GM18498 (cell line): ENCODE measurements around the gene ZNF502.
"Not testable (repeated sequence)": the region's sequence is repeated elsewhere in the genome, so short reads cannot be mapped to it uniquely, and the experiment has no call there.

ENCODE experiments used
- ATAC-seq: cut with Tn5 transposase; IDR thresholded peaks from one replicate; pipeline ENCODE4 v1.9.1; 2021; ENCODE audit warnings: mild to moderate bottlenecking, moderate library complexity; ENCODE audit not compliant: unreplicated experiment

ZNF502 gene

DNA sequence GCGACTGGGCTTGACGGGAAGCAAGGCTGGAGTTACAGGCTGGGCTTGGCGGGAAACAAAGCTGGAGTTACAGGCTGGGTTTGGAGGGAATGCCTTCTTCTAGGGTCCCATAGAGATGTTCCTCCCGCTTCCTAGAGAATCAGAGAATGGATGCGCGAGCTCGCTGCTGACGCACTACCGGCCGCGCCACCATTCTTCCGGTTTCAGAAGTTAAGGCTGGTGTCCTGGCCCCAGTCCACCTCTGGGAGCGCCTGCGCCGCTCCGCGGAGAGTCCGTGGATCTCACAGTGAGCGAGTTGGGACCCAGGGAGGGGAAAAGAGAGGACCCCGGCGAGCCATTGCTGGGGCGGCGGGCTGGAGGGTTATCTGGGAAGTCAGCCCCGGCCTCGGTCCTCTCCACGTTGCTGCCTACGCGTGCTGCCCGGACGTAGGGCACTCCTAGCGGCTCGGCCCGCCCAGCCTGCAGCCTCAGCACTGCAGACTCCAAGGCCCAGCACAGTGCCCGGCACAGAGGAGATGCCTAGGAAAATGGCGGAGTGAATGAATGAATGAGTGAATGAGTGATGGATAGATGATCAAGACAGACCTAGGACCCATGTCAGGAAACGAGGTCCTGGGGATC is at the start of gene ZNF502:
Gene ZNF502, plus strand, starts transcription at position 206 of the 621 bp plus-strand sequence. CDS start 7,602 bp downstream, outside the sequence.
- no peak for ATAC-seq

DNA sequence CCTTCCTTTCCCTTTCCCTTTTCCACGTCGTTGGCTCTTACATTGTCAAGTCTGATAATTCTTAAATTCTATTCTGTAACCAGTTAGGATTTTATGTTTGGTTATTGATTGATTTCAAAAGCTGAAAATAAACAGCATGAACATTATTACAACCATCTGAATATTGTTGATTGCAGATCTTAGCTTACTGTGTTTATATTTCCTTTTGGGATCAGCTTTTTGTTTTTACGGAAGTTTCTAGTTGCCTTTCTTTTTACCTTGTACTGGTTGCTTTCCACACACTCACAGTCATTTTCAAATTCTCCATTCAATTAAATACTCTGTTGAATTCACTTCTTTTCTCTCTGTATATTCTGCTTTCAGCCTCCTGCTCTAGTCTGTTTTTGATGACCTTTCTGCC is 47.3 kb upstream of the ZNF502 start:
- no peak for ATAC-seq

DNA sequence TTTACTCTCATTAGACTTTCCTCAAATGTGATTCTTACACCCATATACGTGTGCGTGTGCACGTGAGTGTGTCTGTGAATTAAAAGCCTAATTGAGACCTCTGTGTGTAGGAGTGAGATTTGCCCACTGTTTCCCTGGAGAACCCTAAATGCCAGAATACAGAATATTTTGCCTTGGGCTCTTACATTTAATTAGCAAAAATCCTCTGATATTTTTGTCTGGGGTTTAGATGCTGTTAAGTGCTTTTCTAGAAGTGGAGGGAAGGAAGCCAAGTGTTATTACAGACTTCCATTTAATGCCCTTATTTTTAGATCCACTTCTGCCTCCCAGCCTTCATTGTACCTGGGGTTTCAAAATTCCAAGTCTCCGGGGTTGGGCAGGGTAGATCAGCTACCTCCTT is 46.1 kb upstream of the ZNF502 start:
- ATAC-seq = no peak

DNA sequence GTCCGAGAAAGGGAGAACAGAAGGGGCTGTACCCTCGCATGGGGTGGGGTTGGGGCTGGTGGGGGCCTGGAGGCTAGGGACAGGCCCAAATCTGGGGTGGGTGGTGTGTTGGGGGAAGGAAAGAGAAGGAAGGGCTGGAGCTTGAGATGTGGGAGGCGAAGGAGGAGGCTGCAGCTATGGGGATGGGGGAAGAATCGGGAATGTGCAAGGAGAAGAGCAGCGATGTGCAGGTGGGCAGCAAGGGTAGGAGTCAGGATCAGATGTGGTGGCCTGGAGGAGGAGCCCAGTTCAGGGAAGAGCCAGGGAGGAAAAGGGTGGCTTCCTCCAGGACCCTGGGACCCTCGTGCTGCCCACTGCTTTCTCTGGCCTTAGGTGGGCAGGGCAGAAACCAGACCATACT is 42.7 kb upstream of the ZNF502 start:
- no peak for ATAC-seq

DNA sequence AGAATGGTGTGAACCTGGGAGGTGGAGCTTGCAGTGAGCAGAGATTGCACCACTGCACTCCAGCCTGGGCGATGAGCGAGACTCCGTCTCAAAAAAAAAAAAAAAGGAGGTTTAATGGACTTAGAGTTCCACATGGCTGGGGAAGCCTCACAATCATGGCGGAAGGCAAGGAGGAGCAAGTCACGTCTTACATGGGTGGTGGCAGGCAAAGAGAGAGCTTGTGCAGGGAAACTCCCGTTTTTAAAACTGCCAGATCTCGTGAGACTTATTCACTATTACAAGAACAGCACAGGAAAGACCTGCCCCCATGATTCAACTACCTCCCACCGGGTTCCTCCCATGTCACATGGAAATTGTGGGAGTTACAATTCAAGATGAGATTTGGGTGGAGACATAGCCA is 39.0 kb upstream of the ZNF502 start:
- ATAC-seq = not testable (repeated sequence)

DNA sequence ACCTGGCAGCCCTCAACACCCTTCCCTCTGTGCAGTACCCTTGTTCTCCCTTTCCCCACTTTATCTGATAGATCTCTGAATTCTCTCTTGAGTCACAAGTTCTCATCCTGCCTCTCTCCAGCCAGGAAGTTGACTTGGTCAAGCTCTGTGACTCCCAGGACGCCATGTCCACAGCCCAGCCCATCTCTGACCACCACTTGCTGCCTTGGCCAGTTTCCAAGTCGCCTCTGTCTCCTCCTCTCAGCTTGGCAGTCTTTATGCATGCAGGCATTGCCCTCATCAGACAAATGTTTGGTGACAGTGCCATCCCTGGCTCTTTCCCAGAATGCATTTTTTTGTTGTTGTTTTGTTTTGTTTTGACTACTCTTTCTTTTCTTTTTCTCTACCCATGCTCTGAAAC is 38.2 kb upstream of the ZNF502 start:
- no peak for ATAC-seq

DNA sequence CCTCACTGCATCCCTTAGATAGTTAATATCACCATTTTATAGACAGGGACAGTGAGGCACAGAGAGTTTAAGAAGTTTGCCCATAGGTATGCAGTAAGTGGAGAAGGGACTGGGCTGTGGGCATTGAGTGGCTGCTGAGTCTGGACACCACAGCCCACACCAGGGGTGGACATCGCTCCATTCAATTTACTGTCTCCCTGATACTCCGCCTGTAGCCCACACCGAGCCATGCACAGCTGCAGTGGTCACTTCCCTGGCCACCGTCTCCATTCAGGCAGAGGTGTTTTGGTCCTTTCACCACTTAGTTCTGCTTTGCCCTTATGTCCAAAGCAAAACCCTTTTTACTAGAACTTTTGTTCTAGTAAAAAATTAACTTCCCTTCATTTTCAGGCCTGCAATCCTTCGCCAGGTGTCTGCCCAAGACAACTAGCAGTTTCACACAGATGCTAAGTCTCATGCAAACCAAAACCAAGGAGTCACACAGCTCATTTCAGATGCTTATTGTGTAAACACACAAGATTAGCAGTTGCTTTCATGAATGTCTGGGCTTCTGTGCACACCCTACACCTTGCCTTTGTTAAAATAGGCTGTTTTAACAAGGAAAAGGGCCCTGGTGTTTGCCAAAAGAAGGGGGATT is 33.9 kb upstream of the ZNF502 start:
- no peak for ATAC-seq

DNA sequence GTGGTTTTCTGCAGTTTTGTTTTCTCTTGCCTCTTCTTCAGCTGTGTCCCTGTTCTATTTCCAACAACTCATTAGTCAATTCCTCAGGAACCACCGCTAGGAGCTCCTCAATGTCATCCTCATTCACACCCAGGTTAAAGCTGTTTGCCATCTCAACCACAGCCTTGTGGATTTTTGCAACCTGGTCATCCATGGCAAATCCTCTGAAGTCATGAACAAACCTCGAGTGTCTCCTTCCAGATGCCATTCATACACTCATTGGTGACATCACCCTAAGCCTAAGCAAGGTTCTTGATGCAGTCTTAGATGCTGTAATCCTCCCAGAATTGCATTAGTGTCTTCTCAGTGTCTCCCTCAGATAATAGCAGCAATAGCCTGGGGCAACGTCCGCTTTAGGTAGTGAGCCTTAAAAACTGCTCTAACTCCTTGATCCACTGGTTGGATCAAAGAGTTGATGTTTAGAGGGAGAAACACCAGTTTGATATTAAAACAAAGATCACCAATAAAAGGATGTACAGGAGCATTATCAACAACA is 31.5 kb upstream of the ZNF502 start:
- no peak for ATAC-seq

DNA sequence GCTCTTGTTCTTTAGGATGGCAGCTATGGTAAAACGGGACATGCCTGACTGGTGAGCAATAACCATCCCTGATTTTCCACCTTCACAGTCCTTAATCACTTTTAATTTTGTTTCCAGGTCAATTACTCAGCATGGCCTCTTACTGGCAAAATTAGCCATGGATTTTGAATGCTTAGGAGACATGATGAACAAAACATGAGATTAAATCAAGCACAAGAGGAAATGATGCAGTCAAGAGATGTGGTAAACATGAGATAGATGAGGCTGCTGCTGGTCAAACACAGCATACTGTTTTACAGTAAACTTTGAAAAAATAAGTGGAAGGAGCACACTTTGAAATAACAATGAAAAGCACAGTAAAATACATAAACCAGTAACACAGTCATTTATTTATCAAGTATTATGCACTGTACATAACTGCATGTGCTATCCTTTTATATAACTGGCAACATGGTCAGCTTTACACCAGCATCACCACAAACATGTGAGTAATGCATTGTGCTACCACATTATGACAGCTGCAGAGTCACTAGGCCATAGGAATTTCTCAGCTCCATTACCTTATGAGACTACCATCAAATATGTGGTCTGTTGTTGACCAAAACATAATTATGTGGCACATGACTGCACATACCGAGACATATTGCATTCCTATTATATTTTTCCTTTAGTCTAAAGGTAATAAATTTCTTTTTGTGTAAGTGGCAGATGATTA is 30.1 kb upstream of the ZNF502 start:
- no peak for ATAC-seq

DNA sequence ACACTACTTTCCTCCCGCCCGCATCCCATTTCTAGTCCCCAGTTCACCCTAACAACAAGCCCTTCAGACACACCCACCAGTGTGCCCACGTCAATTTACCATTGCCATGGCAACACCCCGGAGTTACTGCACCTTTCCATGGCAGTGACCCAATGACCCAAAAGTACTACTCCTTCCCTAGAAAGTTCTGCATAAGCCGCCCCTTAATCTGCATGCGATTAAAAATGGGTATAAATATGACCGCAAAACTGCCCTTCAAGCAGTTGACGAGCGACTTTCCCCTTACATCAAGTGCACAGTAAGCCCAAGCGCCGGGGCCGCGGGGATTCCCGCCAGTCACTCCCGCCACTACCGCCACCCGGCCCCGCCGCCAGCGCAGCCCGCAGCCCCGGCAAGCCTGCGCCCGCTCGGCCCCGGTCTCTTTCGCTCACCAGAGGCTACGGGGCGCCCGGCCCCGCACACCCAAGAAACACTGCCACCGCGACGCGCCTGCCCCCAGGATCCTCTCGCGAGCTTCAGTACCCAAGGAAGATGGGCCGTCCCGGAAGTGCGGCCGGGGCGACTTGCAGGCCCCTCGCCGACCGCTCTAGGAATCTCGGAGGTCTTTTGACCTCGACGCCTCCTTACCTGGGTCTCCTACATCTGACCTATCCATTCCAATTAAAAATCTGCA is 27.2 kb upstream of the ZNF502 start:
- ATAC-seq = peak; percentile 93

DNA sequence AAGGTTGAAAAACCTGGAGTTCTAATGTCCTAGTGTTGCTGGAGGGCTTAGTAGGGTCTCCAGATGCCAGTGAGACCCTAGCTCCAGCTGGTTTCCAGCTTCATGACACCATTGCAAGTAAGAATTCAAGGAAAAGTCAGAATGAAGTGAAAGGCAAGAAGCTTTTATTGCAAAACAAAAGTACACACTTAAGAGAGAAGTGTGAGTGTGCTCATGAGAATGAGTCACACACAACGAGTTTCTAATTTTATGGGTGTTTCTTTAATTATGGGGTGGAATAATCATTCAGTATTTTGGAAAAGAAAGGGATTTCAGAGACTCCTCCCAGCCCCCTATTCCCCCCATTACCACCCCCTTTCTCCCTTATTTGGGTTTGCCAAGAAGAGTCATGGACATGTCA is 24.6 kb upstream of the ZNF502 start:
- no peak for ATAC-seq

DNA sequence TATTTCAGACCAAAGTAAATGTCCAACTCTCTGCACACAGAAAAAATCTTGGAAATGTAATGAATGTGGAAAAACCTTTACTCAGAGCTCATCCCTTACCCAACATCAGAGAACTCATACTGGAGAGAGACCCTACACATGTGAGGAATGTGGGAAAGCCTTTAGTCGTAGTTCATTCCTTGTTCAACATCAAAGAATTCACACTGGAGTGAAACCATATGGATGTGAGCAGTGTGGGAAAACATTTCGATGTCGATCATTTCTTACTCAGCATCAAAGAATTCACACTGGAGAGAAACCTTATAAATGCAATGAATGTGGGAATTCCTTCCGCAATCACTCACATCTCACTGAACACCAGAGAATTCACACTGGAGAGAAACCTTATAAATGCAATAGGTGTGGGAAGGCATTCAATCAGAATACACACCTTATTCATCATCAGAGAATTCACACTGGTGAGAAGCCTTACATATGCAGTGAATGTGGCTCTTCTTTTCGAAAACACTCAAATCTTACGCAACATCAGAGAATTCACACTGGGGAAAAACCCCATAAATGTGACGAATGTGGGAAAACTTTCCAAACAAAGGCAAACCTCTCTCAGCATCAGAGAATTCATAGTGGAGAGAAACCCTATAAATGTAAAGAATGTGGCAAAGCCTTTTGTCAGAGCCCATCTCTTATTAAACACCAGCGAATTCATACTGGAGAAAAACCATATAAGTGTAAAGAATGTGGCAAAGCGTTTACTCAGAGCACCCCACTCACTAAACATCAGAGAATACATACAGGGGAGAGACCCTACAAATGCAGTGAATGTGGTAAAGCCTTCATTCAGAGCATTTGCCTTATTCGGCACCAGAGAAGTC is 9.0 kb downstream of the ZNF502 start:
- no peak for ATAC-seq

DNA sequence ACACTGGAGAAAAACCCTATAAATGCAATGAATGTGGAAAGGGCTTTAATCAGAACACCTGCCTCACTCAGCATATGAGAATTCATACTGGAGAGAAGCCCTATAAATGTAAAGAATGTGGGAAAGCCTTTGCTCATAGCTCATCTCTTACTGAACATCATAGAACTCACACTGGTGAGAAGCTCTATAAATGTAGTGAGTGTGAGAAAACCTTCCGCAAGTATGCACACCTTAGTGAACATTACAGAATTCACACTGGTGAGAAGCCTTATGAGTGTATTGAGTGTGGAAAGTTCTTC is 9.6 kb downstream of the ZNF502 start:
- ATAC-seq = no peak

DNA sequence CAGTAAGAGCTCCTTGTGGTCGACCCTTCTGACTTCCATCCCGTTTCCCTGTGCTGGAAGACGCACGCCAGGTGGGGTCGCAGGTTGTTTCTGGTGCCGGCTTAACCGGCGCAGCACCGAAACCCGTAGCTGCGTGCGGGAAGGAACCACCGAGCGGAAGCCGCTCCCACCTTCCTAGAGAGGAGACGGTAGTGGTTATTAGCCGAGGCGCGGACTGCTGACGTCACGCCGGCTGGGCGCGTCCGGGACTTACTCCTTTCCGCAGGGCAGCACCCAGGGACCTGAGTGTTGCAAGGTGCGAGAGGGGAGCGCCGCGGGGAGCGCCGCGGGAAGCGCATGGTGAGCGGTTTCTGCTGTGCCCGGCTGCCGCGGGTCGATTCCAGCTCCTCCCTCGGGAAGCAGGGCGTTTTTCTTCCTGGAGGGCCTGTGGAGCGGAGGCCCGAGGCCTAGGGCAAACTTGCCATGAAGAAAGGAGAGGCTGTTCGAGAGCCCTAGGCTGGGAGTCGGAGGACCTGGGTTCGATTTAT is 17.0 kb downstream of the ZNF502 start, which contains the start of gene ZNF501:
Gene ZNF501, plus strand, starts transcription at position 252 of the 527 bp plus-strand sequence. CDS start 4,787 bp downstream, outside the sequence.
- peak; percentile 94 for ATAC-seq

DNA sequence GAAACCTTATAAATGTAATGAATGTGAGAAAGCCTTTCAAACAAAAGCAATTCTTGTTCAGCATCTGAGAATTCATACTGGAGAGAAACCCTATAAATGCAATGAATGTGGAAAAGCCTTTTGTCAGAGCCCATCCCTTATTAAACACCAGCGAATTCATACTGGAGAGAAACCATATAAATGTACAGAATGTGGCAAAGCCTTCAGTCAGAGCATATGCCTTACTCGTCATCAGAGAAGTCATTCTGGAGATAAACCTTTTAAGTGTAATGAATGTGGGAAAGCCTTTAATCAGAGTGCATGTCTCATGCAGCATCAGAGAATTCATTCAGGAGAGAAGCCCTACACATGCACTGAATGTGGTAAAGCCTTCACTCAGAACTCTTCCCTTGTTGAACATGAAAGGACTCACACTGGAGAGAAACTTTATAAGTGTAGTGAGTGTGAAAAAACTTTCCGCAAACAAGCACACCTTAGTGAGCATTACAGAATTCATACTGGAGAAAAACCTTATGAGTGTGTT is 22.2 kb downstream of the ZNF502 start:
- ATAC-seq = no peak

DNA sequence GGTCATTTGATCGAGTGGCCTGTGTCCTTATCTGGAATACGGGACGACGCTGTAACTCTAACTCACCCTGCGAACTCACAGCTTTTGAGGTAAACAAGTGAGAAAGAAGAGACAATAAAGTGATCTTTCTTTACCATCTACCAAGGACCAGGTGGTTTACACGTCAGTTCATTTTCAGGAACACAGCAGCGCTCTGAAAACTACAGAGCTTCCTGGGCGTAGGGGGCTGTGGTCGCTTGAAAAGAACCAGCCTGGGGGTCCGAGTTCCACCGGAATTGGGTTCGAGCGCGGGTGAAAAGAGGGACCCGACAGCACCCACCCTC is 48.6 kb downstream of the ZNF502 start:
- ATAC-seq = no peak

DNA sequence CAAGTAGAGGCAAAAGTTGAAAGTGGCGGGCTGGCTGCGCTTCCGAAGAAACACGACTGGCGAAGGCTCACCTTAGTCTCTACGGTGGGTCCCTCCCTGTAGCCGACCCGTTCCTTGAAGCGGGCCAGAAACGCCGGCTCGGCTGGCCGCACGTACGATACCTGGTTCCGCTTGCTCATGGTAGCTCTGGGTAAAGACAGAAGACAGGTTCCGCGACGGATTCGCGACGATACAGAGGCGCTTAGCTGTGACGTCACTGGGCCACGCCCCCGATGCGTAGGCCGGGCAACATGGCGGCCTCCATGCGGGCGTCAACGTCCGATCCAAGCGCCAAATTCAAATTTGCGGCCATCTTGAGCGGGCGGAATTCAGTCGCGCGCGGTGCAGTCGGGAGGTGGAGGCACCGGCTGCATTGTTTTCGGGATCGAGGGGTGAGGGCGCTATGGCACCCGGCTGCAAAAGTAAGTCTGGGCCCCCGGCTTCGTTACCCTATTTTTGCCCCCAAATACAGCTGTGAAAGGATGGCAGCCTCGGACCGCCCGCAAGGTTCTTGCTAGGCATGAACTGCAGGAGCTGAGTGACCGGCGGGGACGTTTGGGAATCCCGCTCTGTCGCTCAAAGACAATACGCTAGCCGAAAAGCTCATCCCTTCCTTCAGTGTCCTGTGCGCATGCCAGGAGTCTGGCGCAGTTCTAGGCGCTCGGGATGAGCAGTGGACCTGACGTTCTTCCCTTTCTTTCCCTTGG is 49.1 kb downstream of the ZNF502 start, which contains the start of the genes KIAA1143 and KIF15:
Gene KIAA1143, minus strand, starts transcription at position 196 of the 746 bp plus-strand sequence. Its CDS starts 17 bp downstream, at position 179.
Gene KIF15, plus strand, starts transcription at position 371 of the 746 bp plus-strand sequence. Its CDS starts 72 bp downstream, at position 443.
- peak; percentile 88 for ATAC-seq

DNA sequence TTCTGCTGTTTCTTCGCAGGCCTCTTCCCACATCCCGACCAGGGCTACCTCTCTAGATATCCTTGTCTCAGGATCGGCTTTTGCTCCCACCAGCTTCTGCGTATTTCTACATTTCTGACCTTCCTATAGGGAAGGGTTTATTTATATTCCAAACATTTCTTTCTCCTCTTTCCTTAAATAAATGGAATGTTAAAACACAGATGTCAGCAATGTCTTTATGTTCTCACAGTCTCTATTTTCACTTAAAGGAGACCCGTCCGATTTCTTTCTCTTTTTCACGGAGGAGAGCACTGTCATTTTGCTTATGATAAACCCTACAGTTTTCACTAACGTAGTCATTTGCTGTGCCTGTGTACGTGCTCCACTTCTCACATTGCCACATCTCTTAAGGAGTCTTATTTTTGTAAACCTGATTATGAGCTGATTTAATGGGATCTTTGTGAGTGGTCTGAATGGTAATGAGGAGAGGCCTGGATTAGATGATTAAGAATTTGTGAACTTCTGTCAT is 49.8 kb downstream of the ZNF502 start:
- ATAC-seq = no peak

DNA sequence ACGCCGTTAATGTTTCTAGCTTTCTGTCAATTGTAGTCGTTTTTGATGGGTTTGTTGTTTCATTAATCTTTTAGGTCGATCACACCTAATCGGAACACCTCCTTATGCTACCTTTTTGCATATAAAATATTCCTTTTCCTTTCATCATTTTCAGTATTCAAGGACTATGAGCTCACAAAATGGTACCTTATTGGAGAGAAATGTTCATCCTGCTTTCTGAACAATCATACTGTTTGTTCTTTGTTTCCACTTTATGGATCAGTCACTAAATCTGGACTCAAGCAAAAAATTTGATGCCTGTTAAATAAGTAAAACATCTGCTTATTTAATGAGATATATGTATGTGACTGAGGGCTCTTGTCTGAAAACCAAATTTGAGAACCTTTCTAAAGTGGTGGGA is 50.2 kb downstream of the ZNF502 start:
- no peak for ATAC-seq
